Tibial nerve (tissue), 3 donors: Measurements from ENCODE around the gene SAMD3.

Experiments
- POLR2A ChIP-seq, 2 donors: fragments of 450-650 bp; IDR thresholded peaks; one replicate each; pipeline ENCODE4 v1.6.1; 2017; ENCODE audit warnings: antibody characterized with exemption in 2 of 2, mild to moderate bottlenecking in 2 of 2, moderate library complexity in 2 of 2
- TF ChIP-seq, protein P1 (sequence below), 5 experiments: fragments of 200-600 bp in 3 of 5; fragments of 450-650 bp in 2 of 5; sonication (generic) in 3 of 5; IDR thresholded peaks; one replicate each; pipeline ENCODE4 v1.5.1; 2016 to 2019; ENCODE audit warnings: antibody characterized with exemption in 5 of 5, mild to moderate bottlenecking in 3 of 5, moderate library complexity in 2 of 5

DNA sequence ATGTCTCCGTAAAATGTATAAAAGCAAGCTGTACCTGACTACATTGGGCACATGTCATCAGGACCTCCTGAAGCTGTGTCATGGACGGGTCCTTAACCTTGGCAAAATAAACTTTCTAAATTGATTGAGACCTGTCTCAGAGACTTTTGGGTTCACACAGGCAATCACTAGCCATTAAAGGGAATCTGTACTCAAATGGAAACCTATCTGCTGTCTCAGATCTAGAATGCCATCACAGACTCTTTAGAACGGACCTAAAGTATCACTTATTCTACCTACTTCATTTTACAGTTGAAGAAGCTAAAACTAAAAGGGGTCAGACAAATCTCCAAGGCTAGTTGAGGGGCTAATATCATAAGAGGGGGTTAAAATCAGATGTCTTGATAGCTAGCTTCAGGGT is 11.1 kb downstream of the SAMD3 start:
- TF ChIP-seq, protein P1, sequence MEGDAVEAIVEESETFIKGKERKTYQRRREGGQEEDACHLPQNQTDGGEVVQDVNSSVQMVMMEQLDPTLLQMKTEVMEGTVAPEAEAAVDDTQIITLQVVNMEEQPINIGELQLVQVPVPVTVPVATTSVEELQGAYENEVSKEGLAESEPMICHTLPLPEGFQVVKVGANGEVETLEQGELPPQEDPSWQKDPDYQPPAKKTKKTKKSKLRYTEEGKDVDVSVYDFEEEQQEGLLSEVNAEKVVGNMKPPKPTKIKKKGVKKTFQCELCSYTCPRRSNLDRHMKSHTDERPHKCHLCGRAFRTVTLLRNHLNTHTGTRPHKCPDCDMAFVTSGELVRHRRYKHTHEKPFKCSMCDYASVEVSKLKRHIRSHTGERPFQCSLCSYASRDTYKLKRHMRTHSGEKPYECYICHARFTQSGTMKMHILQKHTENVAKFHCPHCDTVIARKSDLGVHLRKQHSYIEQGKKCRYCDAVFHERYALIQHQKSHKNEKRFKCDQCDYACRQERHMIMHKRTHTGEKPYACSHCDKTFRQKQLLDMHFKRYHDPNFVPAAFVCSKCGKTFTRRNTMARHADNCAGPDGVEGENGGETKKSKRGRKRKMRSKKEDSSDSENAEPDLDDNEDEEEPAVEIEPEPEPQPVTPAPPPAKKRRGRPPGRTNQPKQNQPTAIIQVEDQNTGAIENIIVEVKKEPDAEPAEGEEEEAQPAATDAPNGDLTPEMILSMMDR (IDR thresholded peaks at IDR 0.05) = no peak
- TF ChIP-seq POLR2A (IDR thresholded peaks at IDR 0.05) = no peak
